ENCODE data around the gene DHRS2. TPM values are rescaled to one million over a fixed set of nuclear protein-coding genes. Genes with fewer than 3 reads are reported as not detected.
"Not testable (repeated sequence)": the region's sequence is repeated elsewhere in the genome, so short reads cannot be mapped to it uniquely, and the experiment has no call there.

Gene DHRS2
- total and polyA plus RNA-seq, 4 experiments from 2014 or later, result not detected

DNA sequence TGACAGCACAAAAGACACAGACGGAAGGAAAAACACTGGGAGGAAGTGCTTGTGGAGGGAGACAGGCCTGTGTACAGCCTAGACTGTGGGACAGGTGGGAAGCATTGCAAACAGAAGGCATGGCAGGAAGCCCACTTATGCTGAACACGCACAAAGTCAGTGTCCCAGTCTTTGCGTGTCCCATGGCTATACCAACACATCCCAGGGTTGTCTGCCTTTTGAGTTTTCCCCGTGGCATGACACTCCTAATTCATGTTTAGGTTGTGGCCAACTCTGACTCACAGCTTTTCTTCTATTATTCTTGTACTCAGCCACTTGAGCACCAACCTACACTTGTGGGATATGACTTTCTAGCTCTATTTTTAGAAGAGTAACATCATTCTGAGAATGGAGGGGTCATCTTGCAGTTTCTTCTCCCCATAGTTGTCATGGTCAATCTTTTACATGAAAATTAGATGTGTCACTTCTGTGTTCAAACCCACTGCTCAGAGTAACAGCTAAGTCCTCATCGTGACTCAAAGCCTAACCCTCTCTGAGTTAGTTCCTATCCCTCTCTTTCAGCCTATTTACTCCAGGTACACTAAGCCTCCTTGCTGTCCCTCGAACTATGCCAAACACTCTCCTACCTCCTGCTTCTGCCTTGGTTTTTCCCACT is 30.1 kb upstream of the DHRS2 start:
- H3K27ac Mint-ChIP-seq, result peak overlapping the region in 2 of 7 donors; percentile 1 to 28
- no peak for DNase-seq
- CTCF ChIA-PET (ENCODE audit: partially characterized antibody), result interaction anchor here (1.6 to 2.6 kb wide), 3 partner anchors 17 to 325 kb away, joined by 4 to 12 read pairs (median 6); no protein-coding TSS in a partner anchor
- peaks cover 0 to 1% of the 10 kb centered on the region in 2 donors for H3K36me3 Mint-ChIP-seq
- intact Hi-C loops (cut with micrococcal nuclease), result no loop called here
- no peaks in the 10 kb centered on the region for H3K27me3 ChIP-seq (ENCODE audit: insufficient read depth, low read length)
- H3K27me3 Mint-ChIP-seq, result peaks cover 0 to 2% of the 10 kb centered on the region in 2 donors
- H3K4me1 Mint-ChIP-seq, result peaks cover 22 to 30% (median 25%) of the 10 kb centered on the region in 4 donors
- no peak overlapping the region for H3K4me3 Mint-ChIP-seq
- no peak overlapping the region for H3K27ac ChIP-seq (ENCODE audit: low read depth, low read length)
- H3K4me1 ChIP-seq (ENCODE audit: insufficient read depth, low read length), result peaks cover 23% of the 10 kb centered on the region
- no peaks in the 10 kb centered on the region for H3K9me3 ChIP-seq (ENCODE audit: control insufficient read depth in 1 of 2, low read length in 2 of 2)
- peaks cover 0 to 5% (median 2%) of the 10 kb centered on the region in 8 donors for H3K9me3 Mint-ChIP-seq
- H3K36me3 ChIP-seq (ENCODE audit: insufficient read depth, low read length), result no peaks in the 10 kb centered on the region
- no peak overlapping the region for H3K4me3 ChIP-seq (ENCODE audit: low read length in 2 of 2)
- POLR2A ChIA-PET (ENCODE audit: partially characterized antibody), result no interaction called here

DNA sequence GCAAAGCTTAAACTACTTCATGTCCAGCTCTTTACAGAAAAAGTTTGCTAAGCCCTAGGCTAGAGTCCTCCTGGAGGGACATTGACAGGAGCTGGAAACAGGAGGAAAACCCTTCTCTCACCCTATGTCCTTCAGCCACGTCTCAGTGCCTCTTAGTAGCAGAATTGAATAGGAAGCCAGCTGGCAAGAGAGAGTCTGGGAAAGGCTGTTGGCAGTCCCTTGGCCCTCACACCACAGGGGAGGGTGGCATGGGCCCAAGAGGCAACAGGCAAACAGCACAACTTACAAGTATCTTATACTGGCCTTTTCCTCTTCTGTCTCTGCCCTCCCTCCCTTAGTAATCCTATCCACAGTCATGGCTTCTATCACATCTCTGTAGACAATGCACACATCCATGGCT is 27.7 kb upstream of the DHRS2 start:
- CTCF ChIA-PET (ENCODE audit: partially characterized antibody), result interaction anchor here (0.8 to 1.1 kb wide), 2 partner anchors 24 to 27 kb away, joined by 3 to 5 read pairs; no protein-coding TSS in a partner anchor
- no peaks in the 10 kb centered on the region for H3K36me3 ChIP-seq (ENCODE audit: insufficient read depth, low read length)
- no peak overlapping the region for H3K4me3 ChIP-seq (ENCODE audit: low read length in 2 of 2)
- H3K27ac Mint-ChIP-seq, result peak overlapping the region in 2 of 7 donors; percentile 43 to 74
- H3K27ac ChIP-seq (ENCODE audit: low read depth, low read length), result no peak overlapping the region
- POLR2A ChIA-PET (ENCODE audit: partially characterized antibody), result no interaction called here
- H3K9me3 Mint-ChIP-seq, result peaks cover 0 to 5% (median 2%) of the 10 kb centered on the region in 8 donors
- H3K27me3 Mint-ChIP-seq, result peaks cover 0 to 2% of the 10 kb centered on the region in 2 donors
- intact Hi-C loops (cut with micrococcal nuclease), result no loop called here
- H3K4me1 ChIP-seq (ENCODE audit: insufficient read depth, low read length), result peaks cover 29% of the 10 kb centered on the region
- peaks cover 0 to 1% of the 10 kb centered on the region in 2 donors for H3K36me3 Mint-ChIP-seq
- H3K4me3 Mint-ChIP-seq, result no peak overlapping the region
- no peaks in the 10 kb centered on the region for H3K9me3 ChIP-seq (ENCODE audit: control insufficient read depth in 1 of 2, low read length in 2 of 2)
- H3K4me1 Mint-ChIP-seq, result peaks cover 24 to 44% (median 30%) of the 10 kb centered on the region in 4 donors
- DNase-seq, result no peak
- no peaks in the 10 kb centered on the region for H3K27me3 ChIP-seq (ENCODE audit: insufficient read depth, low read length)

DNA sequence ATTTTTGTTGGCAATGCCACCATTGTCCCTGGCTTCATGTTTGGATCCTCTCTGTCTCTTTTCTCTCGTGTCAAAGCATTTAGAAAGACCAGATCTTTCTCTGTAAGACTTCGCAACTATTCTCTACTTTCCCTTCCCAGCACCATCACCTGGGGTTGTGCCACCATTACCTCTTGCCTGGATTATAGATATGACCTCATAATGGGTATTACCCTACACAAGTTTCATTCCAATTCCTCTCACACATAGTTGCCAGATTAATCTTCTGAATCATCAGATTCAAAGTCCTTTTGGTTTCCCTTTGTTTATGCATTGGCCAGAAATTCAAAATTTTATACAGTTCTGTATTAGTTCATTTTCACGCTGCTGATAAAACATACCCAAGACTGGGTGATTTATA is 27.2 kb upstream of the DHRS2 start:
- DNase-seq, result no peak
- H3K27ac ChIP-seq (ENCODE audit: low read depth, low read length), result no peak overlapping the region
- ChIA-PET POLR2A (ENCODE audit: partially characterized antibody) (no interaction called here), CTCF (ENCODE audit: partially characterized antibody) (interaction anchor here (1.1 kb wide), 1 partner anchor 23 kb away, joined by 5 read pairs; no protein-coding TSS in a partner anchor)
- peaks cover 29% of the 10 kb centered on the region for H3K4me1 ChIP-seq (ENCODE audit: insufficient read depth, low read length)
- peak overlapping the region; percentile 15 to 97 (median 77) for H3K27ac Mint-ChIP-seq
- peaks cover 0 to 1% of the 10 kb centered on the region in 2 donors for H3K36me3 Mint-ChIP-seq
- peak overlapping the region in 2 of 8 donors; percentile 13 to 16 for H3K4me3 Mint-ChIP-seq
- H3K4me1 Mint-ChIP-seq, result peaks cover 24 to 44% (median 30%) of the 10 kb centered on the region in 4 donors
- H3K9me3 ChIP-seq (ENCODE audit: control insufficient read depth in 1 of 2, low read length in 2 of 2), result no peaks in the 10 kb centered on the region
- H3K27me3 Mint-ChIP-seq, result peaks cover 0 to 2% of the 10 kb centered on the region in 2 donors
- no peaks in the 10 kb centered on the region for H3K27me3 ChIP-seq (ENCODE audit: insufficient read depth, low read length)
- no peak overlapping the region for H3K4me3 ChIP-seq (ENCODE audit: low read length in 2 of 2)
- intact Hi-C loops (cut with micrococcal nuclease), result no loop called here
- H3K36me3 ChIP-seq (ENCODE audit: insufficient read depth, low read length), result no peaks in the 10 kb centered on the region
- H3K9me3 Mint-ChIP-seq, result peaks cover 0 to 5% (median 2%) of the 10 kb centered on the region in 8 donors

DNA sequence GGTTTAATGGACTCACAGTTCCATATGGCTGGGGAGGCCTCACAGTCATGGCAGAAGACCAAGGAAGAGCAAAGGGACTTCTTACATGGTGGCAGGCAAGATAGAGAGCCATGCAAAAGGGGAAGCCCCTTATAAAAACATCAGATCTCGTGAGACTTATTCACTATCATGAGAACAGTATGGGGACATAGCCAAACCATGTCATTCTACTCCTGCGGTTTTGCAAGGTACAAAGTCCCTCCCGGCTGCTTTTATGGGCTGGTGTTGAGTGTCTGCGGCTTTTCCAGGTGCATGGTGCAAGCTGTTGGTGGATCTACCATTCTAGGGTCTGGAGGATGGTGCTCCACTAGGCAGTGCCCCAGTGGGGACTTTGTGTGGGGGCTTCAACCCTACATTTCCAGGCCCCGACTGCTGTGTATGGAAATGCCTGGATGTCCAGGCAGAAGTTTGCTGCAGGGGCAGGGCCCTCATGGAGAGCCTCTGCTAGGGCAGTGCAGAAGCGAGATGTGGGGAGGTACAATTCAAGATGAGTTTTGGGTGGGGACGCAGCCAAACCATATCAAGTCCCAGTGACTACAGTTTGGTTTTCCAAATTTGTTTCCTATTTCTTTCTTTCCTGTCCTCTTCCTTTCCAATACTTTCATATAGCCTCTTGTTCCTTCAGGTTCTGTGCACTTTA is 26.6 kb upstream of the DHRS2 start:
- DNase-seq; H3K4me3 ChIP-seq (ENCODE audit: low read length in 2 of 2); H3K9me3 Mint-ChIP-seq; H3K27me3 ChIP-seq (ENCODE audit: insufficient read depth, low read length); intact Hi-C loops (cut with micrococcal nuclease); H3K36me3 Mint-ChIP-seq; H3K36me3 ChIP-seq (ENCODE audit: insufficient read depth, low read length); H3K9me3 ChIP-seq (ENCODE audit: control insufficient read depth in 1 of 2, low read length in 2 of 2); H3K27me3 Mint-ChIP-seq: not testable (repeated sequence)
- POLR2A ChIA-PET (ENCODE audit: partially characterized antibody), result interaction anchor here (1.5 to 1.6 kb wide), 2 partner anchors 22 to 43 kb away, joined by 5 to 6 read pairs; no protein-coding TSS in a partner anchor
- Mint-ChIP-seq H3K4me3 (peak overlapping the region in 7 of 8 donors; percentile 54 to 95 (median 87)), H3K27ac (peak overlapping the region; percentile 77 to 97 (median 93)), H3K4me1 (peaks cover 24 to 44% (median 30%) of the 10 kb centered on the region in 4 donors)
- CTCF ChIA-PET (ENCODE audit: partially characterized antibody), result interaction anchor here (1.8 to 6.3 kb wide), 4 partner anchors 9 to 50 kb away, joined by 6 to 87 read pairs (median 16); no protein-coding TSS in a partner anchor
- Histone ChIP-seq H3K27ac (ENCODE audit: low read depth, low read length) (peak overlapping the region; percentile 20), H3K4me1 (ENCODE audit: insufficient read depth, low read length) (peaks cover 29% of the 10 kb centered on the region)

DNA sequence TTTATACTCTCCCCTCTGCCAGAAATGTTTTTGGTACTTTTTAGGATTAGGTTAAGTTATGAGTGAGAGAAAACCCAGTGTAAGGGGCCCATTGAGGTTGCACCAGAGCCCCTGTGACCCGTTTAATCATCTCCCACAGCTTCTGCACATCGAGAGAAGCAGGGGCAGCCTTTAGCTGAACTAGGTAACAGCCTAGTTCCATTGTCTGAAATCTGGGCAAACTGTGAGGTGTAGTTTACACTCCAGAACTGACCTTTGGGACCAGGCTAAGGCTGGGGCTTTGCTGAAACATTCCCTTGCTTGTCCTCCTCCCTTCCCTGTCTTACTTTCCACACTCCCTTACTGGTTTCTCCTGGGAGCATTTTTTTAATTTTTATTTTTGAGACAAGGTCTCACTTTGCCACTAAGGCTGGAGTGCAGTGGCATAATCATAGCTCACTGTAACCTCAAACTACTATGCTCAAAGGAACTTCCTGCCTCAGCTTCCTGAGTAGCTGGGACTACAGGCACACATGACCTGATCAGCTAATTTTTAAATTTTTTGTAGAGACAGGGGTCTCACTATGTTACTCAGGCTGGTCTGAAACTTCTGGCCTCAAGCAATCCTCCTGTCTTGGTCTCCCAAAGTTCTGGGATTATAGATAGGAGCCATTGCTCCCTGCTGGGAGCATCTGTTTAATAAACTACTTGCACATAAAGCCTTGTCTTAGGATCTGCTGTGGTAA is 25.9 kb upstream of the DHRS2 start:
- H3K4me3 ChIP-seq (ENCODE audit: low read length in 2 of 2), result no peak overlapping the region

DNA sequence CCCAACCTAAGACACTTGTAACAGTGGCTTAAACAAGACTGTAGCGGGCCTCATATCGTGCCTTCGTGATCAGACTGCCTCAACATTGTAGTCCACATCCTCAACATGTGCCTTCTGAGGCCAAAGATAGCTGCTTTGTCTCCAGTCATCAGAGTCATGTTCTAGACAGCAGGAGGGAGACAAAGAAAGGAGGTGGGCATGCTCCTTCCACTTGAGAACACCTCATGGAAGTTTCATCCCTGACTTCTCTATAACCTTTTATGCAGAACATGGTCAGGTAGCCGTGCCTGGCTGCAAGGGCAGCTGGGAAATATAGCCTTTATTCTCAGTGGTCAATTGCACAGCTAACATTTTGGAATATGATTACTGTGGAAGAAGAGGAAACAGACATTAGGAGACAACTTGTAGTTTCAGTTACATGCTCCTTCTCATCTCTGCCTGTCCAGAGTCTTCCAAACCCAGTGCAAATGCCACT is 25.3 kb upstream of the DHRS2 start:
- no peak for DNase-seq
- no peak overlapping the region for H3K4me3 ChIP-seq (ENCODE audit: low read length in 2 of 2)
- H3K27ac ChIP-seq (ENCODE audit: low read depth, low read length), result peak overlapping the region; percentile 20
- Mint-ChIP-seq H3K4me1 (peaks cover 23 to 44% (median 28%) of the 10 kb centered on the region in 4 donors), H3K27ac (peak overlapping the region; percentile 77 to 97 (median 93)), H3K9me3 (peaks cover 0 to 5% (median 2%) of the 10 kb centered on the region in 8 donors), H3K4me3 (peak overlapping the region in 7 of 8 donors; percentile 54 to 95 (median 87)), H3K36me3 (peaks cover 0 to 1% of the 10 kb centered on the region in 2 donors), H3K27me3 (peaks cover 0 to 5% of the 10 kb centered on the region in 2 donors)
- no peaks in the 10 kb centered on the region for H3K27me3 ChIP-seq (ENCODE audit: insufficient read depth, low read length)
- H3K9me3 ChIP-seq (ENCODE audit: control insufficient read depth in 1 of 2, low read length in 2 of 2), result no peaks in the 10 kb centered on the region
- peaks cover 29% of the 10 kb centered on the region for H3K4me1 ChIP-seq (ENCODE audit: insufficient read depth, low read length)
- CTCF ChIA-PET (ENCODE audit: partially characterized antibody), result interaction anchor here (0.7 to 6.3 kb wide), 8 partner anchors 10 to 301 kb away, joined by 3 to 87 read pairs (median 6); no protein-coding TSS in a partner anchor
- no peaks in the 10 kb centered on the region for H3K36me3 ChIP-seq (ENCODE audit: insufficient read depth, low read length)
- POLR2A ChIA-PET (ENCODE audit: partially characterized antibody), result interaction anchor here (0.6 to 1.6 kb wide), 6 partner anchors 21 to 1100 kb away, joined by 3 to 6 read pairs (median 3); no protein-coding TSS in a partner anchor
- intact Hi-C loops (cut with micrococcal nuclease), result no loop called here

More for the DNA sequence above, 25.9 kb upstream of the DHRS2 start:
- Mint-ChIP-seq H3K4me3 (peak overlapping the region; percentile 54 to 95 (median 84)), H3K27me3 (peaks cover 0 to 2% of the 10 kb centered on the region in 2 donors), H3K36me3 (peaks cover 0 to 1% of the 10 kb centered on the region in 2 donors), H3K4me1 (peaks cover 24 to 44% (median 30%) of the 10 kb centered on the region in 4 donors), H3K9me3 (peaks cover 0 to 5% (median 2%) of the 10 kb centered on the region in 8 donors), H3K27ac (peak overlapping the region; percentile 77 to 97 (median 93))
- no peaks in the 10 kb centered on the region for H3K36me3 ChIP-seq (ENCODE audit: insufficient read depth, low read length)
- H3K27ac ChIP-seq (ENCODE audit: low read depth, low read length), result peak overlapping the region; percentile 20
- H3K27me3 ChIP-seq (ENCODE audit: insufficient read depth, low read length), result no peaks in the 10 kb centered on the region
- H3K9me3 ChIP-seq (ENCODE audit: control insufficient read depth in 1 of 2, low read length in 2 of 2), result no peaks in the 10 kb centered on the region
- intact Hi-C loops (cut with micrococcal nuclease), result no loop called here
- peaks cover 29% of the 10 kb centered on the region for H3K4me1 ChIP-seq (ENCODE audit: insufficient read depth, low read length)
- ChIA-PET CTCF (ENCODE audit: partially characterized antibody) (interaction anchor here (0.7 to 6.3 kb wide), 6 partner anchors 10 to 301 kb away, joined by 3 to 87 read pairs (median 6); no protein-coding TSS in a partner anchor), POLR2A (ENCODE audit: partially characterized antibody) (interaction anchor here (0.9 to 1.6 kb wide), 5 partner anchors 21 to 55 kb away, joined by 3 to 6 read pairs (median 3); no protein-coding TSS in a partner anchor)
- peak in 4 of 5 donors; percentile 29 to 45 (median 44) for DNase-seq

All from CD4-positive, alpha-beta memory T cell (primary cell).